DND-41 (cell line): ENCODE results near the gene OR10H1.
"Not testable (repeated sequence)": the region's sequence is repeated elsewhere in the genome, so short reads cannot be mapped to it uniquely, and the experiment has no call there.

Experiments used
- ATAC-seq: fragments of 200-7000 bp; cut with Tn5 transposase; 3 replicates; pipeline ENCODE4 v1.9.1; 2021; ENCODE audit warnings: low read depth; ENCODE audit not compliant: insufficient read depth
- DNase-seq: peaks from one replicate; pipeline ENCODE4 v3.0.0-alpha.2; 2020
- H2AFZ ChIP-seq: 2 replicates; pipeline ENCODE4 v1.6.0; 2012; ENCODE audit warnings: low read depth, low read length
- H3K27ac ChIP-seq: 2 replicates; pipeline ENCODE4 v1.5.1; 2012; ENCODE audit warnings: low read length, inconsistent platforms
- H3K27me3 ChIP-seq: fragments of 200-600 bp; sonication (generic); 2 replicates; pipeline ENCODE4 v1.6.0; 2012; ENCODE audit warnings: low read length, mild to moderate bottlenecking, inconsistent platforms; ENCODE audit not compliant: insufficient read depth, poor library complexity
- H3K36me3 ChIP-seq: 2 replicates; pipeline ENCODE4 v1.5.1; 2012; ENCODE audit warnings: low read length, inconsistent platforms; ENCODE audit not compliant: insufficient read depth
- H3K4me1 ChIP-seq: 2 replicates; pipeline ENCODE4 v1.5.1; 2012; ENCODE audit warnings: mild to moderate bottlenecking, low read length; ENCODE audit not compliant: insufficient read depth
- H3K4me2 ChIP-seq: 2 replicates; pipeline ENCODE4 v1.6.0; 2012; ENCODE audit warnings: mild to moderate bottlenecking, moderate library complexity, low read length, inconsistent platforms; ENCODE audit not compliant: insufficient read depth
- H3K4me3 ChIP-seq, 2 experiments: fragments of 200-600 bp in 1 of 2; shearing (Covaris generic) in 1 of 2; 2 replicates each; pipeline ENCODE4 v1.5.1; 2012 to 2016; ENCODE audit warnings: inconsistent platforms in 2 of 2, low read length in 2 of 2, mild to moderate bottlenecking in 2 of 2, low read depth in 1 of 2, moderate library complexity in 1 of 2
- H3K79me2 ChIP-seq: 2 replicates; pipeline ENCODE4 v1.6.0; 2012; ENCODE audit warnings: low read length, inconsistent platforms; ENCODE audit not compliant: insufficient read depth
- H3K9ac ChIP-seq: 2 replicates; pipeline ENCODE4 v1.6.0; 2012; ENCODE audit warnings: low read depth, mild to moderate bottlenecking, inconsistent platforms, low read length, moderate library complexity
- H3K9me3 ChIP-seq: 2 replicates; pipeline ENCODE4 v1.5.1; 2012; ENCODE audit warnings: low read length, moderate library complexity, mild to moderate bottlenecking, inconsistent platforms; ENCODE audit not compliant: insufficient read depth, severe bottlenecking
- H4K20me1 ChIP-seq: 2 replicates; pipeline ENCODE4 v1.6.0; 2012; ENCODE audit warnings: low read length; ENCODE audit not compliant: insufficient read depth
- CTCF ChIP-seq: IDR thresholded peaks from 2 replicates; pipeline ENCODE4 v1.5.1; 2012; ENCODE audit warnings: borderline replicate concordance, low read length, moderate library complexity, mild to moderate bottlenecking; ENCODE audit not compliant: poor library complexity, severe bottlenecking; ENCODE audit errors: extremely low read depth
- EZH2 ChIP-seq: IDR thresholded peaks from 3 replicates; pipeline ENCODE4 v1.6.1; 2012; ENCODE audit warnings: borderline replicate concordance, low read depth, mild to moderate bottlenecking, moderate library complexity, low read length, inconsistent platforms; ENCODE audit not compliant: severe bottlenecking

OR10H1 gene

DNA sequence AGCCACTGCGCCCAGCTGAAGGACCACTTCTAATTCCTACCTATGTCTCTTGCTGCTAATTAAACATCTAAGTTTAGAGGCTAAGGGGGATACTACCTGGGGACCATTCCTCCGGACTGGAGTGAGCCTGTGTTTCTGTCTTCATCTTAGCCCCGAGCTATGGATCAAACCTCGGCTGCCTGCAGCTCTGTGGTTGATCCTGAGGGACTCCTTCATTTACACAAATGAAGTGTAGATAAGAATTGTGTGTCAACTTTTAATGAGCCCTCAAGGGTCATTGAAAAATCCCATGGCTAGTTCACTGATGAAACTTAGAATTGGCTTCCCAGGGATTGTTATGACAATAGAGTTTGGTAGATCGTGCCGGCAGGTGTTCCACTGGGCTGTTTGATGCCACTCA is 31.5 kb upstream of the OR10H1 start:
- H3K4me1 ChIP-seq: peaks cover 19% of the 10 kb centered on the region
- no peak overlapping the region for H2AFZ ChIP-seq
- DNase-seq (no peak), ATAC-seq (no peak)
- H4K20me1 ChIP-seq: no peaks in the 10 kb centered on the region
- H3K4me2 ChIP-seq: no peak overlapping the region
- H3K27ac ChIP-seq: no peak overlapping the region
- no peaks in the 10 kb centered on the region for H3K9me3 ChIP-seq
- TF ChIP-seq CTCF (no peak), EZH2 (no peak)
- H3K4me3 ChIP-seq: no peak overlapping the region
- no peak overlapping the region for H3K9ac ChIP-seq
- H3K27me3 ChIP-seq: no peaks in the 10 kb centered on the region
- H3K36me3 ChIP-seq: no peaks in the 10 kb centered on the region
- no peaks in the 10 kb centered on the region for H3K79me2 ChIP-seq

- not testable (repeated sequence) for ATAC-seq, H4K20me1 ChIP-seq, H3K4me2 ChIP-seq, H3K4me3 ChIP-seq, H3K9ac ChIP-seq, H3K27me3 ChIP-seq, H3K79me2 ChIP-seq, H2AFZ ChIP-seq, H3K27ac ChIP-seq, H3K9me3 ChIP-seq, DNase-seq, H3K36me3 ChIP-seq
- H3K4me1 ChIP-seq: peaks cover 19% of the 10 kb centered on the region
Observed at GRCh38 chr19:15843894-15844222, 28.4 kb upstream of the OR10H1 start.

- Histone ChIP-seq H3K27ac (no peak overlapping the region), H4K20me1 (no peaks in the 10 kb centered on the region)
- ATAC-seq: no peak
Observed at GRCh38 chr19:15843203-15843893, 27.9 kb upstream of the OR10H1 start.

More at GRCh38 chr19:15843203-15843893, 27.9 kb upstream of the OR10H1 start:
- Histone ChIP-seq H3K36me3 (no peaks in the 10 kb centered on the region), H3K79me2 (no peaks in the 10 kb centered on the region), H3K4me3 (no peak overlapping the region), H3K4me2 (no peak overlapping the region), H3K9ac (no peak overlapping the region), H3K4me1 (peaks cover 19% of the 10 kb centered on the region), H2AFZ (no peak overlapping the region), H3K9me3 (no peaks in the 10 kb centered on the region), H3K27me3 (no peaks in the 10 kb centered on the region)
- TF ChIP-seq EZH2 (no peak), CTCF (no peak)
- DNase-seq: no peak
